GM12865 (cell line): ENCODE data around the gene FAM174C.
"Not testable (repeated sequence)": the region's sequence is repeated elsewhere in the genome, so short reads cannot be mapped to it uniquely, and the experiment has no call there.

ENCODE experiments used
- DNase-seq: peaks from one replicate; pipeline ENCODE4 v3.0.0; 2010; ENCODE audit warnings: low read depth
- H3K4me3 ChIP-seq: 2 replicates; pipeline ENCODE4 v1.5.1; 2011; ENCODE audit warnings: mild to moderate bottlenecking, low read depth, low read length, control low read depth
- CTCF ChIP-seq: IDR thresholded peaks from 2 replicates; pipeline ENCODE4 v1.5.1; 2011; ENCODE audit warnings: low read length, control low read depth, low read depth, inconsistent platforms; ENCODE audit not compliant: insufficient read depth; ENCODE audit errors: missing control alignments

Gene FAM174C

GRCh38 chr19:1302533-1303239 is 27.4 kb downstream of the FAM174C start:
- H3K4me3 ChIP-seq: no peak overlapping the region
- no peak for DNase-seq
- TF ChIP-seq CTCF: no peak

GRCh38 chr19:1304197-1304924 is 29.0 kb downstream of the FAM174C start:
- H3K4me3 ChIP-seq: no peak overlapping the region
- DNase-seq: no peak
- TF ChIP-seq CTCF: no peak

GRCh38 chr19:1305354-1305753 is 30.0 kb downstream of the FAM174C start:
- DNase-seq, H3K4me3 ChIP-seq: not testable (repeated sequence)

GRCh38 chr19:1307320-1307719 is 32.0 kb downstream of the FAM174C start:
- no peak overlapping the region for H3K4me3 ChIP-seq
- no peak for TF ChIP-seq CTCF
- no peak for DNase-seq

DNA sequence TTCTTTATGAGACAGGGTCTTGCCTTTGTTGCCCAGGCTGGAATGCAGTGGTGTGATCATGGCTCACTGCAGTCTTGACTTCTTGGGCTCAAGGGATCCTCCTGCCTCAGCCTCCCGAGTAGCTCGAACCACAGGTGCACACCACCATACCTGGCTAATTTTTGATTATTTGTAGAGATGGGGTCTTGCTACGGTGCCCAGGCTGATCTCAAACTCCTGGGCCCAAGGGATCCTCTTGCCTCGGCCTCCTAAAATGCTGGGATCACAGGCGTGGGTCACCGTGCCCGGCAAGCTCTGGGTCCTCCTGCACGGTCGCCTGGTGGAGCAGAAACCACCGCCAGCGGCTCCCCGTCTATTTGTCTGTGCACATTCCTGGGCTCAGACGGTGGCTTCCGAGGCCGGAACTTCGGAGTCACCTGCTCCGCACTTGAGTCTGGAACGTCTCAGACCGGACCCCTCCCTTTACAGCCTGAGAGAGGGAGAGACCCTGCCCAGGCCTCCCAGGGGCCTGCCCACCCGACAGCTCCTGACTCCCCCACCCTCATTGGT is 32.5 kb downstream of the FAM174C start:
- no peak for TF ChIP-seq CTCF
- no peak overlapping the region for H3K4me3 ChIP-seq
- no peak for DNase-seq

GRCh38 chr19:1308718-1309117 is 33.4 kb downstream of the FAM174C start:
- TF ChIP-seq CTCF: no peak
- no peak overlapping the region for H3K4me3 ChIP-seq
- no peak for DNase-seq

DNA sequence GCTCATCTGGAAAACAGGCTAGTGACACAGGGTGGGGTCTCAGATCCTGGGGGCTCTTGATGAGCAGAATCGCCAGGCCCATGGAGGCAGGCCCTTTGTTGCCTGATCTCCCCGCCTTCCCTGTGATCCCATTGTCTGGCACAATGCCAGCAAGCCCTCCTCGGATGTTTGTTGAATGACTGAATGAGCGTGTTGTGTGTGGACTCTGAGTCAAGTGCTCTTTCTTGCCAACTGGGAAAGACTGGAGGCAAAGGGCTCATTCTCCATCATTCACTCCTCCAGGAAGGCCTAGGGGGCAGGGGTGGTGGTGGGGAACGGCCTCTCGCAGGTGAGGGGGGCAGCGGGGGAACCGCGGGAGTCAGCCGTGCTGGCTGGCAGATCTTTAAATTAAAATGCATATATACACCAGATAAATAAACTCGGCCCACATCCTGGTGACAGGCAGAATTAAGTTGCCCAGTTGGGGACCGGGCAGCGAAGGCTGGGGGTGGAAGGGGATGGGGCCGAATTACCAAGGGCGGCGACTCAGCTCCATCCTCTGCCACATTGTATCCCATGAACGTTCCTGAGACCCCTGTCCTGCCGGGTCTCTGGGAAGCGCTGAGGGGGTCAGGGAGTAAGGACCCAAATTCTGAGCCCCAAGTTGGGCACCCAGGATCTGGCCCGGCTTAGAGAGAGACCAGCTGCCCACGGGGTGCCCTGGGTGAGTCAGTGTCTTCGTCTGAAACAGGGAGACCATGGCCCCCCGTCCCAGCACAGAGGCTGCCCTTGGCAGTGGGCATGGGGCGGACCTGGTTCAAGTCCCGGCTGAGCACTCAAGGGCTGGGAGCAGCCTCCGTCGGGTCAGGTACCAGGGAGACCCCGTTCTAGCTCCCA is 34.9 kb downstream of the FAM174C start:
- no peak for TF ChIP-seq CTCF
- no peak for DNase-seq
- no peak overlapping the region for H3K4me3 ChIP-seq
